NK-92 (cell line): ENCODE results near the gene TXNRD3.
"Not testable (repeated sequence)": the region's sequence is repeated elsewhere in the genome, so short reads cannot be mapped to it uniquely, and the experiment has no call there.

Source experiments
- DNase-seq: peaks from one replicate; lab custom pipeline; 2025; ENCODE audit not compliant: unreplicated experiment; lab: John Stamatoyannopoulos, UW

TXNRD3 gene

DNA sequence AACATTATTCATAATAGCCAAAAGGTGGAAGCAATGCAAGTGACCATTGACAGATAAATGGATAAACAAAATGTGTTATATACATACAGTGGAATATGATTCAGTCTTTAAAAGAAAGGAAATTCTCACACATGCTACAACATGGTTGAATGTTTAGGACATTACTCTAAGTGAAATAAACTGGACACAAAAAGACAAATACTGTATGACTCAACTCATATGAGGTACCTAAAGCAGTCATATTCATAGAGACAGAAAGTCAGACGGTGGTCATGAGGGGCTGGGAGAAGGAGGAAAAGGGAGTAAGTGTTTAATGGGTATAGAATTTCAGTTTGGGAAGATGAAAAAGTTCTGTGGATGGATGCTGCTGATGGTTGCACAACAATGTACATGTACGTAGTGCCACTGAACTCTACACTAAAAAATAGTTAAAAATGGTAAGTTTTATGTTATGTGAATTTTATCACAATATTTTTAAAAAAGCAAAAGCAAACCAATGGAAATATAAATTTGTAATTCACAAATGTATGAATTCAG, 5.3 kb downstream of the TXNRD3 start:
- DNase-seq, result no peak

DNA sequence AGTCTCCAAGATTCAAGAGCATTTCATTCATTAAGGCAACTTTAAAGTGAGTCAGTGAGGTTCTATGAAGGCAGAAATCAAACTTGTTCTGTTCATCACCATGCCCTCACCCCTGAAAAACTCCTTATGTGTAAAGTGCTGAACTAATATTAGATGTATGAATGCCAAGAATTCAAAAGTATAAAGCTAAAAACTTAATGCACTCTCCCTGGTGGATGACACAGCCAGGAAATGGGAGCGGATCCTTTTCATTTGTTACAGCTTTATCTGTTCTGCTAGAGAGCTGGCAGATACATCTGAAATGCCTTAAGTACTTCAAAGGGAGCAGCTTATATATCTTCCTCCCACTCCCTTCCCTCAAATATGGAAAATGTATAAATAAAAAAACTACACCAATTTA, 8.2 kb downstream of the TXNRD3 start:
- DNase-seq, result no peak

DNA sequence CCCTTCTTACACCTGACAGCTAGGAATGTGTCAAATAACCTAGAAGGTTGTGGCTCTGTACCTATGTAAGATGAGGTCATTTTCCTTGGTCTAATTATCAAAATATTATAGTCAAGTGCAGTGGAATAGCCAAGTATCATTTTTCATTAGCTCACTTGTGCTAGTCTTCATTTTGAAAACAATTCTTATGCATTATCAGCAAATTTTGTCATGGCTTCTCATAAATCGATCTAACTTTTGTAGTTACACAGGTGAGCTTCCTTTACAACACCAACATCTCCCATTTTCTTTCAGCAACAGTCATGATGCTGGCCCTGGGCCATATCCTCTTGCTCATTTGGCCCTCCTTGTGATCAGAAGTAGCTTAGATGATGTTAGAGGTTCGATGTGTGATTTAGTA, 10.3 kb downstream of the TXNRD3 start:
- no peak for DNase-seq

DNA sequence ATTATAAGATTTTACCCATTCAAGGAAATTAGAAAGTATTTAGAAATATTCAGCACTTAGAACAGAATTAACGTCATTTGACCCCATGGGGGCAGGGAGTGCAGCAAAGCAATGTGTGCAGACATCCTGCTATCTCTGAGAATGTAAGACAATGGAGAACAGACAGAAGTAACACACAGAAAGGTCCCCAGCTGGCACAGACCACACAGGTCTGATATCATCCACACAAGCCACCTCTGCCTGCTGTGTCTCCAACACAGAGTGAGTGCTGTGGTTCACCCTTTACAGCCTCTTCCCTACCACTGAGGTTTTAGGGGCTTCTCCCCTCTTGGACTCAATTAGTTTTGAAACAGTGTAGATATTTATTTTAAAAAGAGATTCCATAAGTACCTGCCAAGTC, 16.1 kb downstream of the TXNRD3 start:
- no peak for DNase-seq

DNA sequence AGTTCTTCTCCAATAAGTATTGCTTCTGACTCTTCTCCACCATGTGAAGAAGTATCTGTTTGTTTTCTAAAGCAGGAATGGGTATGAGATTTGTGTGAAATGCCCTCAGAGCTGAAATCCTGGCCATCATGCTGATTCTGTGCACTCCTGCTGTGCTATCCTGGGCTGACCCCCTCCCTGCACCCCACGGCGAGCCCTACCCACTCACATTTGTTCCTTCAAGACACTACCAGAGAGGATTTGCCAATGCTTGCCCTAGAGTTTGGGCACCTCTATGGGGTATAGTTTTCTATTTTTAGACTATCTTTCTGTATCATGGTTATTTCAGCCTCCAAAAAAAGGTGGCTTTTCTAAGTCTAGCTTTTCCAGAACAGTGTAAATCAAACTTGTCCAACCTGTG, 18.5 kb downstream of the TXNRD3 start:
- no peak for DNase-seq

DNA sequence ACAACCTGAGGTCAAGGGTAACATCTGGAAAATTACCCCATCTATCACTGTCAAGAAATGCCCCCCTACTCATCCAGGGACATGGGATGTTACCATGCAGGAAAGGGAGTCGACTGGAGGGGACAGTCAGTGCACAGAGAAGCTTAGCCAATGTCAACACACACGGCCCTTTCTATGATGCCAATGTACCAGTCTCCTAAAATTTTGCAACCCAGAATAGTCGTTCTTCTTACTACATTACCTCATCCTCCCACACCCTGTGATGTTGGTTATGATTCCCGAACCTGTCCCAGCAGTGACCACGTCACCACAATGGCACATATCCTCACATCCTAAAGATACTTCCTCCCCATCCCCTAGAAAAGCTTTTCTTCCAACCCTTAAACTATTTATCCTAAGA, 20.1 kb downstream of the TXNRD3 start:
- no peak for DNase-seq

DNA sequence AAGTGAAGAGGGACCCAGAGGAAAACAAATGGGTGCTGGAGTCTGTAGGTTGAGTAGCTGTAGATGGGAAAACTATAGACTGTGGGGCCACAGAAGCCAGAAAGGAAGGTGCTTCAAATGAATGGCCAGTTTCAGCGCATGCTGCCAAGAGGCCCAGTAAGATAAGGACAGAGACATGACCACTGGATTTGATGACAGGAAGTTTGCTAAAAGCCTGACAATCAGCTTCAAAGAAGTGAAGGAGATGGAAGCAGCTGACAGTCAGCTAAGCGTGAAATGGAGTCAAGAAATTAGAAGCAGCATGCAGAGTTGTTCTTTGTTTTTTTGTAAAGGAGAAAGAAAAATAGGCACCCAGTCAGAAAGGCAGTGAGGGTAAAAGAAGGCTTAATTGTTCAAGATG, 24.9 kb downstream of the TXNRD3 start:
- no peak for DNase-seq

DNA sequence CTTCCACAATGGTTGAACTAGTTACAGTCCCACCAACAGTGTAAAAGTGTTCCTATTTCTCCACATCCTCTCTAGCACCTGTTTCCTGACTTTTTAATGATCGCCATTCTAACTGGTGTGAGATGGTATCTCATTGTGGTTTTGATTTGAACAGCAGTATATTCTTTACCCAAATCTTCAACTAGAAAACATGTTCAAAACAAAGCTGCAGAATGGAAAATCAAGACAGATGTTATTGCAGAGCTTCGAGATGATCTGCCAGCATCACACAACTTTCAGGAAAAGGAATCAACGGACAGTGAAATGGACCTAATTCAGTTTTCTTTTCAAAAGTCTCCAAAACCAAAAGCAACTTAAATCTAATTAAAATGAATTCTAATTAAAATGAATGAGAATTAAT, 29.2 kb downstream of the TXNRD3 start:
- DNase-seq, result not testable (repeated sequence)

DNA sequence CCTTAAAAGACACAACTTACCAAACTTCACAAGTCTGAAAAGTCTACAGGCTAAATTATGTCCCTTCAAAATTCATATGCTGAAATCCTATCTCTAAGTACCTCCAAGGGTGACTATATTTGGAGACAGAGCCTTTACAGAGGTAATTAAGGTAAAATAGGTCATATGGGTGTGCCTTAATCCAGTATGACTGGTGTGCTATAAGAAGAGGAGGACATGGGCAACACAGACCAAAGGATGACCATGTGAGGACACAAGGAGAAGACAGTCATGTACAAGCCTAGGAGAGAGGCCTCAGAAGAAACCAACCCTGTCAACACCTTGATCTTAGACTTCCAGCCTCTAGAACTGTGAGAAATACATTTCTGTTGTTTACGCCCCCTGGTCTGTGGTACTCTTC, 32.2 kb downstream of the TXNRD3 start:
- DNase-seq, result no peak

DNA sequence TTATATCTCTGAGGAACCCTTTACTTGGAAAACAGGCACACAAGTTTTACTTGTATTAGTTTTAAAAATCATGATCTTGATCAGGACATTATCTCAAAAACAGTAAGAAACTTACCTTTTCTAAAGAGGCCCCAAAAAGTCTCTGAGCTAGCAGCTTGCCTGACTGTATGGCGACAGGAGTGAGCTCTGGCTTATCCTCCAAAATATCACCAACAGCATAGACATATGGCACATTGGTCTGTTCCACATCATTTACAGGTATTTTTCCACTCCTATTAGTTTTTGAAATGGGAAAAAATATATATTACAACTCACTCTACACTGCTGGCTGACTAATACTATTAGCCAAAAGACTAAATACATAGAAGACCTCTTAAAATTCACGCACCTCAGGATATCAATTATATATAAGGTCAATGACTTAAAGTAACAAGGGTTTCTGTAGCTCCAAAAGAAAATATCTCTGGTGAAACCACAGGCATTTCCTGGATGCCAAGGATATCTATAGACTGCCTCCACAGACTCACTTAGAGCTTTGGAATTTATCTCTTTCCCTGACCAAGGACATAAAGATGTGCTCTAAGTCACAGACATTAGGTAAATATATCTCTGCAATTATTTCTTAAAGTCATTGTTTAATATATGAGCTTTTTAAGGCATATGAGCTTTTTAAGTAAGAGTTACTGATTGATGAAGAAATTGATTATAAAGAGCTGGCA, 33.1 kb downstream of the TXNRD3 start:
- DNase-seq, result no peak

DNA sequence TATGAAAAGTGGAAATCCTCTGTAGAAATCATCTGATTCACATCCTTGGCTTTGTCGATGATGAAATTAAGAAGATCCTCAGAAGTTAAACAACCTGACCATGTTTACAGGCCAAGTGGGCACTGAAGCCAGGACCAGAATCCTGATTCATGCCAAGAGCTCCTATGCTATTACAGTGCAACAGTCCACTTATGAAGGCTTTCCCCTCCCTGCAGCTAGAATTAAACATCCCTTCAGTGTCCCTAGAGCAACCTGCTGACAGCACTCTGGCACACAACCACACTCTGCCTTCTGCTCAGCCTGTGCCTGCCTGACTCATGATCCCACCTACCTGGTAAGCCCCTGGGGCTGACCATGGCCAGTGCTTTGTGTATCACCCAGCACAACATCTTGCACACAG, 33.8 kb downstream of the TXNRD3 start:
- no peak for DNase-seq

DNA sequence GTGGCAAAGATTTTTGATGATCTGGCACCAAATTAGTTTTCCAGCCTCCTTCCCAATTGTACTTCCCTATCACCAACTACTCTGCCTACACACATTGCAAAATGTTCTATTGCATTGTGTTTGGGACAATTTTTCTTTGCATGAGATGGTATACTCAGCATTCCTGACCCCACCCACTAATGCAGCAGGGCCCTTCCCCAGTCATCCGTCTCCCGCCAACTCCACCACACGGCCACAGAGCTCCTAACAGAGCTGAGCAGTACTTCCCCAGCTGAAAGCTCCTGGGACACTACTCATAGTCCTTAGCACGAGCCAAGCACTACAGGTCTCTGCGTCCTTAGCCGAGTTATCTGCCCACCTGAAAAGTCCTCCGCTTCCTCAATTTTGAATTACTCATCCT, 34.2 kb downstream of the TXNRD3 start:
- DNase-seq, result no peak

DNA sequence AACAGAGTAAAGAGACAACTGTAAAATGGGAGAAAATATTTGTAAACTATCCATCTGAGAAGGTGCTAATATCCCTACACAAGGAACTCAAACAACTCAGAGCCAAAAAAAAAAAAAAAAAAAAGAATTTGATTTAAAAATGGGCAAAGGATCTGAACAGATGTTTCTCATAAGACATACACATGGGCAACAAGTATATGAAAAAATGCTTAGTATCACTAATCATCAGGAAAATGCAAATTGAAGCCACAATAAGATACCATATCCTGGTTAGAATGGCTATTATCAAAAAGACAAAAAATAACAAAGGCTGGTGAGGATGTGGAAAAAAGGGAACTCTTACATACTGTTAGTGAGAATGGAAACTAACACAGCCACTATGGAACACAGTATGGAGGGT, 36.2 kb downstream of the TXNRD3 start:
- DNase-seq, result no peak

DNA sequence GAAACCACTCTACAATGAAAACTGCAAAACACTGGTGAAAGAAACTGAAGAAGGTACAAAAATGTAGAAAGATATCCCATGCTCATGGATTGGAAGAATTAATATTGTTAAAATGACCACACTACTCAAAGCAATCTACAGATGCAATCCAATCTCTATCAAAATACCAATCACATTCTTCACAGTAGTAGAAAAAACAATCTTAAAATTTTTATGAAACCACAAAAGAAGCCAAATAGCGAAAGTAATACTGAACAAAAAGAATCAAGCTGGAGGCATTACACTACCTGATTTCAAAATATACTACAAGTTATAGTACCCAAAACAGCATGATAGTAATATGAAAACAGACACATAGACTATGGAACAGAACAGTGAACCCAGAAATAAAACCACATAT, 36.9 kb downstream of the TXNRD3 start:
- DNase-seq, result no peak

DNA sequence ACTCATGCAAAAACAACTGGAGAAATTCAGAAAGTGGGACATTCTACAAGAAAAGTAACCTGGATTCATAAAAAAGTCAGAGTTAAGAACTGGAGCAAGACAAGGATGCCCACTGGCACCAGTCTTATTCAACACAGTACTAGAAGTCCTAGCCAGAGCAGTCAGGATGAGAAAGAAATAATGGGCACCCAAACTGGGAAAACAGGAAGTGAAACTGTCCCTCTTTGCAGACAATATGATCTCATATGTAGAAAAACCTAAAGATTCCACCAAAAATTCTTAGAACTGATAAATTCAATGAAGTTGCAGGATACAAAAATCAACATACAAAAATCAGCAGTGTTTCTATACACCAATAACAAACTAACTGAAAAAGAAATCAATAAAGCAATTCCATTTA, 37.4 kb downstream of the TXNRD3 start:
- no peak for DNase-seq

DNA sequence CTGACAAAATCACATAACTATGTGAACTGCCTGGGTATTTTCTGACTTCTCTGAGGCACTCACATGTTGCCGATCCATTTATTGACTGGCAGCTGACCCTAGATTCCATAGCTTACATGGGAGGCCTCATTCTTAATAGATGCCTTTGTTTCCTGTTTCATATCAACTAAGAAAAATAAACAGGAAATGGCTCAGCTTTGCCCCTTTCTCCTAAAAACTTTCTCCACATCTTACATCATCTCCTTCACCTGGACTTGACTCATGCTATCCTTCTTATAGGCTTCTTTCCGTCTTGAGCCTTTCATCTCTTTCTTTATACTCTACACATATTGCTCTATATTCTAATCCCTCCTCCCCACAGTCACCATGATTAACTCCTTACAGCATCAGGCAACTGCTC, 38.0 kb downstream of the TXNRD3 start:
- no peak for DNase-seq

DNA sequence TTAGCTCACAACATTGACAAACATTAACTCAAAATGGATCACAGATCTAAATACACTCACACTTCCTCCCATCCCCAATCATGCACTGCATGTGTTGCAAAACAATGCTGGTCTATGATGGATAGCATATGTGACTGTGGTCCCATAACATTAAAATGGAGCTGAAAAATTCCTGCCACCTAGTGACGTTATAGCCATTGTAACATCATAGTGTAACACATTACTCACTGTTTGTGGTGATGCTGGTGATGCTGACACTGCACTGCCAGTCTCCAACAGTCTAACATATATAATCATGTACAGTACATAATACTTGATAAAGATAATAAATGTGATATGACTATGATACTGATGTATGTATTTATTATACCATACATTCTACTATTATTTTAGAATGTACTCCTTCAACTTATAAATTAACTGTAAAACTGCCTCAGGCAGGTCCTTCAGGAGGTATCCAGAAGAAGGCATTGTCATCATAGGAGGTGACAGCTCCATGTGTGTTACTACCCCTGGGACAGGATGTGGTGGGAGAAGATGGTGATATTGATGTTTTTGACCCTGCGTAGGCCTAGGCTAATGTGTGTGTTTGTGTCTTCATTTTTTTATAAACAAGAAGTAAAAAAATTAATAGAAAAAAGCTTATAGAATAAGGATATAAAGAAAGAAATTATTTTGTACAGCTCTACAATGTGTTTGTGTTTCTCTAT, 41.3 kb downstream of the TXNRD3 start:
- no peak for DNase-seq

DNA sequence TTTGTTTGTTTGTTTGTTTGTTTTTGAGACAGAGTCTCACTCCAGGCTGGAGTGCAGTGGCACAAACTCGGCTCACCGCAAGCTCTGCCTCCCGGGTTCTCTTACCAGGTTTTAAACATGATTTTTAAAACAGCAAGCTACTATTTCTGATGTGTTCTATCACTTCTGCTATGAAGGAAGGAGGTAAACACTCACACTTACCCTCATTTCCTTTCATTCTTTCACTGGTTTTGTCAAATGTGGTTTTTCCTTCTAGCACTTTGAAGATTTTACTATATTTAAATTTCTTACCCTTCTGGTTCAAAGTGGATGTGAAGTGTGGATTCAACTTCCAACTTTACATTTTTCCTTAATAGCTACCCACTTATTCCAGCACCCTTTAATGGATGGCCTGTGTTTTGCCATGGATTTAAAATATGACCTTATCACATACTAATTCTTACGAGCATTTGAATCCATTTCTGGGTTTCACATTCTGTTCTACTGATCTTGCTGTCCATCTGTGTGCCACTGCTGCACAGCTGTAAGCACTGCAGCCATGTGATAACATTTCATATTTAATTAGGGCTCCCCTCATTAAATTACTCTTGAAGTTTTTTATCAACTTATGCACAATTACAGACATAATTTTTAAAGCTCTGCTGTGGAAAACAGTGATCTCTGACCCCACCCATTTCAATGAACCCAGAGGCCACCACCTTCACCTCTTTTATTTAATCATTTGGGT, 42.3 kb downstream of the TXNRD3 start:
- DNase-seq, result no peak

DNA sequence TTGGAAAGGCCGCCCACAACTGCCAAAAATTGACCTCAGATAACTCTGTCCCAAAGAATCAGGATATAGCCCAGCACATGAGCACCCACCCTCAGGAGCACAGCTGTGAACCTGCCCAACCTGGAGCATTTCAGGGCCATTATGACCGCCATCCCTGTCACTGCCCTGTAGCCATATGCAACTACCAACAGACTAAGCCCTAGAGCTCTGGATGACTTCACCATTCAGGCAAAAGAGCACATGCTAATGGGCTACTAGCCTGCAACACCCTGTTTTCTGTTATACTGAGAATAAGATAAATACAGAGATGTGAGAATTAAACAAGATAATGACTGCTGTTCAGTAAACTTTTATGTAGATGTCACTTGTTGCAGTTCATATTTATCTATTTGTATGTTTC, 45.0 kb downstream of the TXNRD3 start:
- no peak for DNase-seq

DNA sequence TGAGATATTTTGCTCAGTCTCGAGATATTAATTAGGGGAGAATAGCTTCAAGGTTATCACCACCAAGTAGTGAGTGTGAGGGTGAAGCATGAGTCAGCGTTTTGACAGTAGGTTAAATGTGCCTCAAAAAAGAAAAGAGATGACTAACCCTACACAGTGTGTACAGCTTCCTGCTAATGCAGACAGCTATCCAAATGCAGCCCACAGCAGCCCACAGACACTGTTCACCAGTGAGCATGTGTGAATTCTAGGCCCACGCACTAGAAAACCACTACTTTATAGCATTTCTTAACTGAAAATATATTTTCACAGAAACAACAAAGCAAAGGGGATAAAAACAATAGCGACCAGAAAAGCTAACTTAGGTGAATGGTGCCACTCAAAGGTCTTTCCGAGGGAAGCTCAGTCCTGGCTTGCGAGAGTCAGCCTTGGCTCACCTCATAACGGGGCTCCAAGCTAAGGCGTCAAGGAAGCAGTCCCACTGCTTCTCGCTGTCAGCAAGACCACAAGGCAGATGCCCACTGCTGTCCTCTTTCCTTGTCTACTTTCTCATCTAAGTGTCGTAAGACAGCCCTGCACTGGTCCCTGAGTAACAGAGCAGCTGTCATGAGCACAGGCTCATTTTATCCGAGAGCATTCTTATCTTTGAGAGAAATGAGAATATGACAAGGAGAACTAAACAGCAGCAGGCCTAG, 47.6 kb downstream of the TXNRD3 start:
- no peak for DNase-seq

DNA sequence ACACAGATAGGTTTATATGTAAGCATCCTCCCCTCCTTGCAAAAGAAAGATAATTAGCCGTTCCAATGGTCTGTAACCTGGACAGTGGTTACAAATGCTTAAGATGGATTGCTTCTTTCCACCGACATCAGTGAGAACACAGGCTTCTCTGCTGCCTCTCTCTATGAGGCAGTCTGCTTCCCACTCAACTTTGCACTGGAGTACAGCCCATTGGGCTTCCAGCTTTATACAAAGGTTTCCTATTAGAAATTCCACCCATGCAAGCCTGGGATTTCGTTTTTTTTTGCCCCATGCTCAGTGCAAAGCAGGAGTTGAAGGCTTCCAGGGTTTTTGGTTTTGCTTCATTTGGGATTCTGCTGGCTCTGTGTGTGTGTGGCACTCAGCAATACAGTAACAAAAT, 48.9 kb downstream of the TXNRD3 start:
- DNase-seq, result no peak
